Prostate gland (tissue), 2 donors: ENCODE data around the gene DNASE1. TPM values are rescaled to one million over a fixed set of nuclear protein-coding genes. Genes with fewer than 3 reads are reported as not detected.

Source experiments
- DNase-seq: peaks from one replicate; pipeline ENCODE4 v3.0.0-alpha.2; 2019; ENCODE audit warnings: low spot score
- H3K27ac ChIP-seq, 2 donors: fragments of 200-600 bp; sonication (generic); 2 replicates each; pipeline ENCODE4 v1.5.1; 2017 to 2019
- H3K27me3 ChIP-seq: fragments of 200-600 bp; sonication (generic); replicated peaks from 2 replicates; pipeline ENCODE4 v1.5.1; 2019; ENCODE audit not compliant: insufficient read depth
- H3K36me3 ChIP-seq, 2 donors: fragments of 200-600 bp; sonication (generic); 1 replicate in 1 of 2; 2 replicates in 1 of 2; pipeline versions ENCODE4 v1.5.1 to v1.8.1; 2017 to 2019
- H3K4me1 ChIP-seq: fragments of 200-600 bp; sonication (generic); replicated peaks from 2 replicates; pipeline ENCODE4 v1.5.1; 2019
- H3K4me3 ChIP-seq, 2 donors: fragments of 200-600 bp; sonication (generic); 2 replicates each; pipeline ENCODE4 v1.5.1; 2017 to 2019
- H3K9me3 ChIP-seq: fragments of 200-600 bp; sonication (generic); 2 replicates; pipeline ENCODE4 v1.5.1; 2017
- CTCF ChIP-seq, 4 experiments: fragments of 200-600 bp in 2 of 4; fragments of 450-650 bp in 2 of 4; sonication (generic) in 2 of 4; IDR thresholded peaks; 1 replicate in 3 of 4; 2 replicates in 1 of 4; pipeline ENCODE4 v1.5.1; 2016 to 2019; ENCODE audit warnings: antibody characterized with exemption in 4 of 4, mild to moderate bottlenecking in 2 of 4, moderate library complexity in 2 of 4
- POLR2A ChIP-seq: fragments of 450-650 bp; IDR thresholded peaks from one replicate; pipeline ENCODE4 v1.6.1; 2016; ENCODE audit warnings: antibody characterized with exemption, mild to moderate bottlenecking
- POLR2AphosphoS5 ChIP-seq: sonication (generic); formaldehyde crosslinking; IDR thresholded peaks from one replicate; pipeline ENCODE4 v1.6.1; 2017; ENCODE audit warnings: antibody characterized with exemption
- WGBS: methylation state at CpG from one replicate; pipeline ENCODE4 v1.1.5; 2018; 5-methylcytosine and 5-hydroxymethylcytosine counted together
- intact Hi-C: fragments of 100-400 bp; cut with DNase I; formaldehyde crosslinking; loops from one replicate; pipeline ENCODE4 v1.14.2; 2022
- total RNA-seq, 2 donors: library from RNA; depleted of rRNA; stranded (reverse); fragments of >200 nt; gene quantifications; one replicate each; pipeline ENCODE4 v1.1.0, GENCODE V29; 2016

The DNASE1 gene
- total RNA-seq, 2 donors from 2014 or later: 41.9 to 50.6 TPM

- no peak for TF ChIP-seq CTCF (IDR thresholded peaks at IDR 0.05)
- no peak for TF ChIP-seq POLR2AphosphoS5
- TF ChIP-seq POLR2A: no peak
- H3K4me3 ChIP-seq: no peak overlapping the region
- H3K27me3 ChIP-seq: no peaks in the 10 kb centered on the region
- H3K9me3 ChIP-seq: no peaks in the 10 kb centered on the region
- no peaks in the 10 kb centered on the region for H3K36me3 ChIP-seq
- H3K4me1 ChIP-seq: no peaks in the 10 kb centered on the region
- no peak for DNase-seq
- intact Hi-C loops: no loop called here
- no peak overlapping the region for H3K27ac ChIP-seq
- WGBS: 96% methylated on average over 10 of the region's 10 CpGs
These were observed 14.6 kb downstream of the DNASE1 start for GRCh38 chr16:3669082-3669481.

- no peaks in the 10 kb centered on the region for H3K36me3 ChIP-seq
- 98% methylated on average over 13 of the region's 13 CpGs for WGBS
- no peaks in the 10 kb centered on the region for H3K27me3 ChIP-seq
- no peaks in the 10 kb centered on the region for H3K9me3 ChIP-seq
- DNase-seq: no peak
- H3K4me3 ChIP-seq: no peak overlapping the region
- H3K4me1 ChIP-seq: no peaks in the 10 kb centered on the region
- intact Hi-C loops: no loop called here
- no peak for TF ChIP-seq CTCF (IDR thresholded peaks at IDR 0.05)
- H3K27ac ChIP-seq: no peak overlapping the region
These were observed 16.2 kb downstream of the DNASE1 start for GRCh38 chr16:3670711-3671110.

- no peak for TF ChIP-seq POLR2AphosphoS5
- no peak for TF ChIP-seq POLR2A
- no peak for TF ChIP-seq CTCF (IDR thresholded peaks at IDR 0.05)
- H3K4me3 ChIP-seq: no peak overlapping the region
- no peaks in the 10 kb centered on the region for H3K4me1 ChIP-seq
- no peaks in the 10 kb centered on the region for H3K36me3 ChIP-seq
- no peaks in the 10 kb centered on the region for H3K9me3 ChIP-seq
- 93% methylated on average over 11 of the region's 11 CpGs for WGBS
- H3K27ac ChIP-seq: no peak overlapping the region
- no peaks in the 10 kb centered on the region for H3K27me3 ChIP-seq
- intact Hi-C loops: no loop called here
- DNase-seq: no peak
These were observed 16.9 kb downstream of the DNASE1 start for GRCh38 chr16:3671424-3671823.

GRCh38 chr16:3672571-3673041, 18.1 kb downstream of the DNASE1 start:
- TF ChIP-seq CTCF (IDR thresholded peaks at IDR 0.05): no peak
- no peak for TF ChIP-seq POLR2A
- TF ChIP-seq POLR2AphosphoS5: no peak
- DNase-seq: no peak
- Histone ChIP-seq H3K27ac (no peak overlapping the region), H3K4me3 (no peak overlapping the region), H3K4me1 (no peaks in the 10 kb centered on the region), H3K27me3 (no peaks in the 10 kb centered on the region), H3K9me3 (no peaks in the 10 kb centered on the region), H3K36me3 (no peaks in the 10 kb centered on the region)
- intact Hi-C loops: no loop called here
- 93% methylated on average over 26 of the region's 26 CpGs for WGBS

GRCh38 chr16:3673201-3673600, 18.7 kb downstream of the DNASE1 start:
- no peaks in the 10 kb centered on the region for H3K36me3 ChIP-seq
- TF ChIP-seq POLR2AphosphoS5: no peak
- TF ChIP-seq CTCF (IDR thresholded peaks at IDR 0.05): no peak
- no peak for TF ChIP-seq POLR2A
- 94% methylated on average over 18 of the region's 18 CpGs for WGBS

More at GRCh38 chr16:3673201-3673600, 18.7 kb downstream of the DNASE1 start:
- H3K27me3 ChIP-seq: no peaks in the 10 kb centered on the region
- H3K9me3 ChIP-seq: no peaks in the 10 kb centered on the region
- no peak overlapping the region for H3K27ac ChIP-seq
- intact Hi-C loops: no loop called here
- DNase-seq: no peak
- H3K4me3 ChIP-seq: no peak overlapping the region
- no peaks in the 10 kb centered on the region for H3K4me1 ChIP-seq
